A673 (cell line): ENCODE data around the gene STXBP2. TPM values are rescaled to one million over a fixed set of nuclear protein-coding genes. Genes with fewer than 3 reads are reported as not detected.
A peak's percentile ranks its signal among the peaks of the same experiment; 100 is the strongest.

Experiments
- BruUV-seq: library from RNA; stranded (reverse); fragments of 400-500 nt; replicated peaks from 2 replicates; lab custom pipeline; 2021; lab: Mats Ljungman, UMichigan
- CTCF ChIA-PET: fragments of 300-600 bp; sonication (Branson Sonifier 250); formaldehyde crosslinking; loops from one replicate; lab custom pipeline; 2022; ENCODE audit warnings: antibody characterized with exemption; lab: Charles Lee
- POLR2A ChIA-PET: fragments of 300-600 bp; sonication (Branson Sonifier 250); formaldehyde crosslinking; loops from one replicate; lab custom pipeline; 2022; ENCODE audit warnings: antibody characterized with exemption; ENCODE audit not compliant: low non-redundant PET; lab: Charles Lee
- DNase-seq: peaks from one replicate; pipeline ENCODE4 v3.0.0-alpha.2; 2015; ENCODE audit warnings: low spot score
- H3K27ac ChIP-seq: fragments of 200-600 bp; sonication (generic); 2 replicates; pipeline ENCODE4 v1.5.1; 2016; ENCODE audit warnings: mixed run types, low read depth, mild to moderate bottlenecking, mixed read lengths, antibody characterized with exemption, low read length; ENCODE audit not compliant: poor library complexity, severe bottlenecking
- H3K27me3 ChIP-seq: fragments of 200-600 bp; sonication (generic); replicated peaks from 2 replicates; pipeline ENCODE4 v1.6.1; 2017; ENCODE audit warnings: mixed run types, low read depth, mild to moderate bottlenecking, mixed read lengths, antibody characterized with exemption, low read length; ENCODE audit not compliant: insufficient read depth, poor library complexity
- H3K36me3 ChIP-seq: fragments of 200-600 bp; sonication (generic); 2 replicates; pipeline ENCODE4 v1.6.1; 2016; ENCODE audit warnings: mixed run types, mild to moderate bottlenecking, mixed read lengths, antibody characterized with exemption, low read length; ENCODE audit not compliant: insufficient read depth, poor library complexity, severe bottlenecking
- H3K4me1 ChIP-seq: fragments of 200-600 bp; sonication (generic); 2 replicates; pipeline ENCODE4 v1.6.1; 2017; ENCODE audit warnings: mixed run types, mild to moderate bottlenecking, mixed read lengths, antibody characterized with exemption, low read length; ENCODE audit not compliant: insufficient read depth, poor library complexity, severe bottlenecking
- H3K4me3 ChIP-seq: fragments of 200-600 bp; sonication (generic); 2 replicates; pipeline ENCODE4 v1.5.1; 2016; ENCODE audit warnings: low read depth, mixed run types, mild to moderate bottlenecking, mixed read lengths, low read length; ENCODE audit not compliant: poor library complexity, severe bottlenecking
- H3K9me3 ChIP-seq: fragments of 200-600 bp; sonication (generic); 2 replicates; pipeline ENCODE4 v1.6.1; 2016; ENCODE audit warnings: mixed run types, low read depth, mild to moderate bottlenecking, mixed read lengths, antibody characterized with exemption, low read length; ENCODE audit not compliant: poor library complexity, severe bottlenecking
- EZH2 ChIP-seq: fragments of 200-600 bp; sonication (generic); IDR thresholded peaks from 2 replicates; pipeline ENCODE4 v1.6.1; 2017; ENCODE audit warnings: borderline replicate concordance, low read depth, mild to moderate bottlenecking, mixed read lengths, antibody characterized with exemption, low read length; ENCODE audit not compliant: poor library complexity, severe bottlenecking
- intact Hi-C: fragments of 100-400 bp; cut with micrococcal nuclease; formaldehyde crosslinking; loops from one replicate; pipeline ENCODE4 v1.10.0; 2022; ENCODE audit not compliant: unreplicated experiment
- total RNA-seq: library from RNA; stranded (reverse); gene quantifications from 2 replicates; pipeline ENCODE4 v1.2.3, GENCODE V29; 2021
- TF ChIP-seq, protein P1 (sequence below): fragments of 300-800, 200-600 bp; sonication (generic); conservative IDR thresholded peaks from 2 replicates; pipeline ENCODE4 v1.5.1; 2017; ENCODE audit warnings: low read depth, mild to moderate bottlenecking, antibody characterized with exemption, low read length, moderate library complexity, mixed read lengths

Gene STXBP2
- total RNA-seq, 1 experiment from 2014 or later: 49.8 TPM

DNA sequence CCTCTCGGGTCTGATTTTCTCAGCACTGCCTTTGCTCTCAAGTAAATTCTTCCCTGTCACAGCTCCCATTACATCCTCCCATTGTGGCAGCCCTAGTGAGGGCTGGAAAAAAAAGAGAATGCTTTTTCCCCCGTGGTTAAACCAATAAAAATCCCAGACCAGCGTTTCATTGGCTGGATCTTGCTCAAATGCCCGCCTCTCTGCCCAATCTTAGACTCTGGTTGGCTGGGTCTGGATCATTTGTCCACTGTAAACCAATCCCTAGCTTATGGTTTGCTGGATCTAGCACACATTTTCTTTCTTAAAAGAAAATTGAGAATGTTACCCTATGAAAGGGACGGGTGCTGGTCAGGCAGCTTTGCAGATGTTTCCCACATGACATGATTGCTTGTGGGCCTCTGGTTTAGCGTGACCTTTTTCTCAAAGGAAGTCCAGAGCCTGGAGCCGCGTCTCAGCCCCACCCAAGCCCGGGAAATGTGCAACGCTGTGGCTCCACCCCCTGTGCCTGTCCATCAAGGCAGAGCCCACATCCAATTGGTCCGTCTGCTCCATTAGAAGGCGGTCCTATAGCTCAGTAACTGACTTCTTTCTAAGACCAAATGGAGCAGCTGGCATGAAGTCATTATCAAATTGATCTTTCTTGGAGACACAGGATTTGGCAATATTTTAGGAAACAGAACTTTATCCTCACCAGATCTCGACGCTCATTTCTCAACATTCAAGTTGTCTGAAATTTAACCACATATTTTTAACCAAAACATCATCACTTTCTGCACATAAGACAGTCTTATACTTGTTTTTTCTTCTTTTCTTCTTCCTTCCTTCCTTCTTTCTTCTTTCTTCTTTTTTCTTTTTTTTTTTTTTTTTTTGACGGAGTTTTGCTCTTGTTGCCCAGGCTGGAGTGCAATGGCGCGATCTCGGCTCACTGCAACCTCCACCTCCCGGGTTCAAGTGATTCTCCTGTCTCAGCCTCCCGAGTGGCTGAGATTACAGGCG lies 37.4 kb downstream of the STXBP2 start:
- H3K27me3 ChIP-seq: no peaks in the 10 kb centered on the region
- no TSS peak for BruUV-seq
- ChIA-PET POLR2A (interaction anchor here (0.5 kb wide), 1 partner anchor 82 kb away, joined by 3 read pairs; no protein-coding TSS in a partner anchor), CTCF (interaction anchor here (0.7 kb wide), 1 partner anchor 25 kb away, joined by 3 read pairs; no protein-coding TSS in a partner anchor)
- H3K9me3 ChIP-seq: no peaks in the 10 kb centered on the region
- H3K4me1 ChIP-seq: peaks cover 14% of the 10 kb centered on the region
- H3K36me3 ChIP-seq: no peaks in the 10 kb centered on the region
- H3K27ac ChIP-seq: no peak overlapping the region
- intact Hi-C loops: no loop called here
- H3K4me3 ChIP-seq: no peak overlapping the region
- TF ChIP-seq EZH2: no peak
- TF ChIP-seq, protein P1, sequence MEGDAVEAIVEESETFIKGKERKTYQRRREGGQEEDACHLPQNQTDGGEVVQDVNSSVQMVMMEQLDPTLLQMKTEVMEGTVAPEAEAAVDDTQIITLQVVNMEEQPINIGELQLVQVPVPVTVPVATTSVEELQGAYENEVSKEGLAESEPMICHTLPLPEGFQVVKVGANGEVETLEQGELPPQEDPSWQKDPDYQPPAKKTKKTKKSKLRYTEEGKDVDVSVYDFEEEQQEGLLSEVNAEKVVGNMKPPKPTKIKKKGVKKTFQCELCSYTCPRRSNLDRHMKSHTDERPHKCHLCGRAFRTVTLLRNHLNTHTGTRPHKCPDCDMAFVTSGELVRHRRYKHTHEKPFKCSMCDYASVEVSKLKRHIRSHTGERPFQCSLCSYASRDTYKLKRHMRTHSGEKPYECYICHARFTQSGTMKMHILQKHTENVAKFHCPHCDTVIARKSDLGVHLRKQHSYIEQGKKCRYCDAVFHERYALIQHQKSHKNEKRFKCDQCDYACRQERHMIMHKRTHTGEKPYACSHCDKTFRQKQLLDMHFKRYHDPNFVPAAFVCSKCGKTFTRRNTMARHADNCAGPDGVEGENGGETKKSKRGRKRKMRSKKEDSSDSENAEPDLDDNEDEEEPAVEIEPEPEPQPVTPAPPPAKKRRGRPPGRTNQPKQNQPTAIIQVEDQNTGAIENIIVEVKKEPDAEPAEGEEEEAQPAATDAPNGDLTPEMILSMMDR: no peak
- peak; percentile 86 for DNase-seq

- DNase-seq: peak; percentile 58
- peaks cover 18% of the 10 kb centered on the region for H3K4me1 ChIP-seq
- no peaks in the 10 kb centered on the region for H3K27me3 ChIP-seq
- no peaks in the 10 kb centered on the region for H3K36me3 ChIP-seq
- TF ChIP-seq EZH2: no peak
- TF ChIP-seq, protein P1: no peak
- H3K4me3 ChIP-seq: peak overlapping the region; percentile 33
- ChIA-PET POLR2A (no interaction called here), CTCF (interaction anchor here (0.5 to 1.2 kb wide), 2 partner anchors 24 to 322 kb away, joined by 3 read pairs; no protein-coding TSS in a partner anchor)
- no peaks in the 10 kb centered on the region for H3K9me3 ChIP-seq
- intact Hi-C loops: no loop called here
- no TSS peak for BruUV-seq
- peak overlapping the region; percentile 7 for H3K27ac ChIP-seq
Measured at GRCh38 chr19:7676376-7676775, 39.5 kb downstream of the STXBP2 start.

- TF ChIP-seq, protein P1: no peak
- no peak for TF ChIP-seq EZH2
- peak; percentile 51 for DNase-seq
- Histone ChIP-seq H3K4me3 (peak within 1 kb of the TSS; percentile 33), H3K36me3 (no peaks in the 10 kb centered on the region), H3K27me3 (no peaks in the 10 kb centered on the region), H3K4me1 (peaks cover 18% of the 10 kb centered on the region), H3K9me3 (no peaks in the 10 kb centered on the region), H3K27ac (peak within 1 kb of the TSS; percentile 7)
- POLR2A ChIA-PET: no interaction called here
- CTCF ChIA-PET: interaction anchor here (1.2 kb wide), 1 partner anchor 24 kb away, joined by 3 read pairs; no protein-coding TSS in a partner anchor
- intact Hi-C loops: no loop called here
- BruUV-seq: no TSS peak
Measured at GRCh38 chr19:7676854-7677253, 39.9 kb downstream of the STXBP2 start, which contains the start of gene MCEMP1. MCEMP1 (plus strand) TSS chr19:7677090; CDS start chr19:7677121, 31 bp downstream.
